ENCODE results near the gene RBFOX2. TPM values are rescaled to one million over a fixed set of nuclear protein-coding genes. Genes with fewer than 3 reads are reported as not detected.

The RBFOX2 gene
- total RNA-seq, 1 donor from 2014 or later, result 210 TPM

- peaks cover 14% of the 10 kb centered on the region for H3K27me3 Mint-ChIP-seq (ENCODE audit: low read depth)
- no peaks in the 10 kb centered on the region for H3K36me3 Mint-ChIP-seq
- H3K9me3 Mint-ChIP-seq, result peaks cover 12% of the 10 kb centered on the region
- no peak overlapping the region for H3K4me3 Mint-ChIP-seq
- no peaks in the 10 kb centered on the region for H3K4me1 Mint-ChIP-seq
- no peak for DNase-seq (ENCODE audit: low spot score in 2 of 2, unreplicated experiment in 2 of 2)
- H3K27ac Mint-ChIP-seq, result no peak overlapping the region
- TF ChIP-seq, protein P1, sequence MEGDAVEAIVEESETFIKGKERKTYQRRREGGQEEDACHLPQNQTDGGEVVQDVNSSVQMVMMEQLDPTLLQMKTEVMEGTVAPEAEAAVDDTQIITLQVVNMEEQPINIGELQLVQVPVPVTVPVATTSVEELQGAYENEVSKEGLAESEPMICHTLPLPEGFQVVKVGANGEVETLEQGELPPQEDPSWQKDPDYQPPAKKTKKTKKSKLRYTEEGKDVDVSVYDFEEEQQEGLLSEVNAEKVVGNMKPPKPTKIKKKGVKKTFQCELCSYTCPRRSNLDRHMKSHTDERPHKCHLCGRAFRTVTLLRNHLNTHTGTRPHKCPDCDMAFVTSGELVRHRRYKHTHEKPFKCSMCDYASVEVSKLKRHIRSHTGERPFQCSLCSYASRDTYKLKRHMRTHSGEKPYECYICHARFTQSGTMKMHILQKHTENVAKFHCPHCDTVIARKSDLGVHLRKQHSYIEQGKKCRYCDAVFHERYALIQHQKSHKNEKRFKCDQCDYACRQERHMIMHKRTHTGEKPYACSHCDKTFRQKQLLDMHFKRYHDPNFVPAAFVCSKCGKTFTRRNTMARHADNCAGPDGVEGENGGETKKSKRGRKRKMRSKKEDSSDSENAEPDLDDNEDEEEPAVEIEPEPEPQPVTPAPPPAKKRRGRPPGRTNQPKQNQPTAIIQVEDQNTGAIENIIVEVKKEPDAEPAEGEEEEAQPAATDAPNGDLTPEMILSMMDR (IDR thresholded peaks at IDR 0.05; ENCODE audit: unreplicated experiment), result no peak
These were observed 338.6 kb downstream of the RBFOX2 start for GRCh38 chr22:35690001-35690400.

DNA sequence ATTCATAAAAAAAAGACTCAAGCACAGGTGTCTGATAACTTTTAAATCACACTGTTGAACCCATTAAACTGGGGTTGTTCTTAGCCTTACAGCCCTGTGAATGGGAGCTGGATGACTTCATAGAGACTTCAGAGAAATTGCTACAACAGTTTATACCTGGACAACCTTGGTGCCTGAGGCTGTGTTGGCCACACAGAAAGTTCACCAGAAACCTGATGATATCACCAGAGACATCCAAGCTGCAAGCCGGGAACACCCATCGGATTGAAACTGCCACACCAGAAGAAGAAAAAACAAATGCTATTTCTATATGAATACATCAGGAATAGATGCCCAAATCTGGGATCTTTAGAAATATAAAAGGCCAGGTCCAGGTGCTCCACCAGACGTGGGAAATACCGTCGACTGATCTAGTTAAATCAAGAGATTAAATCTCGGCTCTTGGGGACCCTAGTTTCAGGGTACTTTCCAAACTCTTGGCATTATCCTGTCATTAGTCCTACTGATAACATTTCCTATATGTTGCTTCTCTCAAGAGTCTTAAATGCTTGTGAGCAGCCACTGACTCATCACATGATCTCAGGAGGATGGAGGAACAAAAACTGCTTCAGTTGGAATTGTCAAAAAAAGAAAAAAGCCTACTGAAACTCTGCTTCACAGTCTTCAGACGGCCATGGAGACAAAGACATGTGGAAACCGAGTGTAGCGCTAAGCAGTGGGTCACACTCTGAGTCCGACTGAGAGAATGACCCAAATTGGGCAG is 339.5 kb downstream of the RBFOX2 start:
- Mint-ChIP-seq H3K27ac (no peak overlapping the region), H3K9me3 (peaks cover 12% of the 10 kb centered on the region), H3K27me3 (ENCODE audit: low read depth) (peaks cover 13% of the 10 kb centered on the region), H3K4me1 (no peaks in the 10 kb centered on the region), H3K36me3 (no peaks in the 10 kb centered on the region), H3K4me3 (no peak overlapping the region)
- TF ChIP-seq, protein P1 (IDR thresholded peaks at IDR 0.05; ENCODE audit: unreplicated experiment), result no peak
- DNase-seq (ENCODE audit: low spot score in 2 of 2, unreplicated experiment in 2 of 2), result no peak

Other genes with a start within 250 kb of the RBFOX2 start
- gene APOL3, start 131.9 kb upstream of the RBFOX2 start, total RNA-seq, result 1.3 to 2.2 TPM (median 1.8 TPM) in 3 replicates
- 15.0 to 16.4 TPM (median 15.9 TPM) in 3 replicates for gene APOL4, start 173.0 kb upstream of the RBFOX2 start, total RNA-seq
- gene APOL2, start 210.7 kb upstream of the RBFOX2 start, total RNA-seq, result 55.5 to 59.4 TPM (median 56.1 TPM) in 3 replicates
- 1.7 to 1.9 TPM (median 1.7 TPM) in 3 replicates for gene APOL1, start 224.3 kb upstream of the RBFOX2 start, total RNA-seq